Dendritic cell treated with granulocyte-macrophage colony-stimulating factor and Interleukin-4, amounts not matched to agents 40 ng/mL and 50 ng/mL, for 4 days (primary cell): Measurements from ENCODE around the gene HELZ.

Source experiments
- H3K27ac Mint-ChIP-seq: one replicate; pipeline ENCODE4 v1.8.0; 2022; ENCODE audit warnings: mild to moderate bottlenecking, mixed read lengths
- H3K27me3 Mint-ChIP-seq: one replicate; pipeline ENCODE4 v1.8.0; 2022; ENCODE audit warnings: mild to moderate bottlenecking, mixed read lengths
- H3K36me3 Mint-ChIP-seq: one replicate; pipeline ENCODE4 v1.8.0; 2022; ENCODE audit warnings: low read depth, mixed read lengths
- H3K4me1 Mint-ChIP-seq: one replicate; pipeline ENCODE4 v1.8.0; 2022; ENCODE audit warnings: low read depth, mixed read lengths
- H3K4me3 Mint-ChIP-seq: one replicate; pipeline ENCODE4 v1.8.0; 2022; ENCODE audit warnings: mild to moderate bottlenecking, moderate library complexity, mixed read lengths
- H3K9me3 Mint-ChIP-seq: one replicate; pipeline ENCODE4 v1.8.0; 2022; ENCODE audit warnings: mixed read lengths
- intact Hi-C: fragments of 100-400 bp; cut with micrococcal nuclease; formaldehyde crosslinking; loops from one replicate; pipeline ENCODE4 v1.15.0; 2022

Gene HELZ

GRCh38 chr17:67058036-67058435 lies 187.0 kb downstream of the HELZ start:
- Mint-ChIP-seq H3K9me3 (no peaks in the 10 kb centered on the region), H3K4me3 (no peak overlapping the region), H3K36me3 (no peaks in the 10 kb centered on the region), H3K27ac (no peak overlapping the region), H3K27me3 (no peaks in the 10 kb centered on the region), H3K4me1 (no peaks in the 10 kb centered on the region)
- intact Hi-C loops = no loop called here

DNA sequence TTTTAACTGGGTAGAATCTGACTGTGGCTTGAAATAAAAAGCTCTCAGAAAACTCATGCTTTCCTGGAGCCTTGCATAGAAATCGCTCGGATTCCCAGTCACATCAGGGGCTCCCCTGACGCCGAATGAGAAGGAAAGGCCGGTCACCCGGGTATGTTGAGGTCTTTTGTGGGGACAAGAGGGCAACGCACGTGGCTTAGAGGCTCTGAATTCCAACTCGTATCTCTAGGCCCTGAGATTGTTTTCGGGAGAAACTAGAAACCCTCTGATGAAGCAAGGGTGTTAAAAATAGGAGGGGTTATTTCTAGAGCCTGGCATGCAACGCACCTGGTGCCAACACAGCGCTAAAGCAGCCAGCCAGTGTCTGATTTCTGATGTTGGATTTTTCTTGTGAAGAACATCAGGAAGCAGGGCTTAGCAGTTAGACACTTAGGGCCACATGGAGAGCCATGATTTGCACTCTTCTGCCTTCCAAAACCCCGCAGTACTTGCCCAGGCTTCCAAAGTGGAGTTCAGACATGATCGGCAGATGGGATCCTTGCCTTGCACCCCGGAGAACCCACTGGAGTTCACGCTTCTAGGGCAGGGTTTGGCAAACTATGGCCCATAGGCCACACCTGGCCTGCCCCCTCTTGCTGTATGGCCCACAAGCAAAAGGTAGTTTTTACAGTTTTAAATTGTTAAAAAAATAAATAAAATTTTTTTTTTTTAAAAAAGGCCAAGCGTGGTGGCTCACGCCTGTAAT lies 188.1 kb downstream of the HELZ start:
- no peak overlapping the region for H3K4me3 Mint-ChIP-seq
- intact Hi-C loops = no loop called here
- no peak overlapping the region for H3K27ac Mint-ChIP-seq

GRCh38 chr17:67055811-67056745 lies 188.9 kb downstream of the HELZ start:
- Mint-ChIP-seq H3K27ac (no peak overlapping the region), H3K27me3 (no peaks in the 10 kb centered on the region)

More for the DNA sequence above, 188.1 kb downstream of the HELZ start:
- Mint-ChIP-seq H3K4me1 (no peaks in the 10 kb centered on the region), H3K36me3 (no peaks in the 10 kb centered on the region), H3K27me3 (no peaks in the 10 kb centered on the region), H3K9me3 (no peaks in the 10 kb centered on the region)

GRCh38 chr17:67055041-67055443 lies 190.0 kb downstream of the HELZ start:
- intact Hi-C loops = no loop called here
- H3K9me3 Mint-ChIP-seq = no peaks in the 10 kb centered on the region
- H3K27me3 Mint-ChIP-seq = no peaks in the 10 kb centered on the region
- no peaks in the 10 kb centered on the region for H3K36me3 Mint-ChIP-seq
- H3K4me1 Mint-ChIP-seq = no peaks in the 10 kb centered on the region
- H3K4me3 Mint-ChIP-seq = no peak overlapping the region
- H3K27ac Mint-ChIP-seq = no peak overlapping the region

More at GRCh38 chr17:67055811-67056745, 188.9 kb downstream of the HELZ start:
- Mint-ChIP-seq H3K4me3 (no peak overlapping the region), H3K9me3 (no peaks in the 10 kb centered on the region), H3K4me1 (no peaks in the 10 kb centered on the region), H3K36me3 (no peaks in the 10 kb centered on the region)
- intact Hi-C loops = no loop called here

DNA sequence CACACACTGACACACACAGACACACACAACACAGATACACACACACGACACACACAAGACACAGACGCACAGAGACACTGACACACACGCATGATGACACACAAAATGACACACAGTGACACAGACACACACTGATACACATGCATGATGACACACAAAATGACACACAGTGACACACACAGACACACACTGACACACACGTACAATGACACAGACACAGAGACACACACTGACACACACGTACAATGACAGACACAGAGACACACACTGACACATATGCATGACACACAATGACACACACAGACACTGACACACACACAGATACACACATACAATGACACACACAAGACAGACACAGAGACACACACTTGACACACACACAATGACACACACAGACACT lies 190.4 kb downstream of the HELZ start:
- Mint-ChIP-seq H3K27me3 (no peaks in the 10 kb centered on the region), H3K9me3 (peaks cover 2% of the 10 kb centered on the region), H3K4me1 (no peaks in the 10 kb centered on the region), H3K4me3 (no peak overlapping the region), H3K36me3 (no peaks in the 10 kb centered on the region), H3K27ac (no peak overlapping the region)
- intact Hi-C loops = no loop called here

GRCh38 chr17:67054011-67054591 lies 190.9 kb downstream of the HELZ start:
- no peaks in the 10 kb centered on the region for H3K27me3 Mint-ChIP-seq
- H3K27ac Mint-ChIP-seq = no peak overlapping the region
- intact Hi-C loops = no loop called here
- no peak overlapping the region for H3K4me3 Mint-ChIP-seq
- H3K9me3 Mint-ChIP-seq = peaks cover 8% of the 10 kb centered on the region
- no peaks in the 10 kb centered on the region for H3K4me1 Mint-ChIP-seq
- no peaks in the 10 kb centered on the region for H3K36me3 Mint-ChIP-seq

DNA sequence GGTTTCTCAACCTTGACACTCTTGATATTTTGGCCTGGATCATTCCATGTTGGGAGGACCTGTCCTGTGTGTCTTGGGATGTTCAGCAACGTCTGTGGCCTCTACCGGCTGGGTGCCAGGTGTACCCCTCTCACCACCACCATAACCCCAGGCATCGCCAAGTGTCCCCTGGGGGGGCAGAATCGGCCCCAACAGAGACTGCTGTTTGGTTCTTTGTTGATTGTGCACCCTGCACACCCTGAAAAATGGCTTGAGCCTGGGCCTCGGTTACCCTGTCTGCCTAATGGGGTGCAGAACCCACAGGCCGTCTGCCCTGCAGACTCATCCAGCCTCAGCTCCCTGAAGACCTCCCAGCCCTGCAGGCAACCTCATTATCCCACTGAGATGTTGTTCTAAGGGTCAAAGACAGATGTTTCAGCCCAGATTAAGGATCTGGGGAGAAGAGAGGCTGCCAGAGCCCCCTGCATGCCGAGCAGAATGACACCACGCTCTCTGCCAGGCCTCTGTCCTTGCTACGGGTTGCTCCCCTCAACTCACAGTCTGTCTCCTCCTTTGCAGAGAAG lies 191.5 kb downstream of the HELZ start:
- Mint-ChIP-seq H3K27me3 (no peaks in the 10 kb centered on the region), H3K4me3 (no peak overlapping the region), H3K4me1 (no peaks in the 10 kb centered on the region), H3K27ac (no peak overlapping the region), H3K9me3 (peaks cover 13% of the 10 kb centered on the region), H3K36me3 (no peaks in the 10 kb centered on the region)
- intact Hi-C loops = no loop called here

GRCh38 chr17:67052720-67053437 lies 192.1 kb downstream of the HELZ start:
- Mint-ChIP-seq H3K9me3 (peaks cover 20% of the 10 kb centered on the region), H3K27ac (no peak overlapping the region), H3K4me1 (no peaks in the 10 kb centered on the region), H3K27me3 (no peaks in the 10 kb centered on the region), H3K36me3 (no peaks in the 10 kb centered on the region), H3K4me3 (no peak overlapping the region)
- intact Hi-C loops = no loop called here

DNA sequence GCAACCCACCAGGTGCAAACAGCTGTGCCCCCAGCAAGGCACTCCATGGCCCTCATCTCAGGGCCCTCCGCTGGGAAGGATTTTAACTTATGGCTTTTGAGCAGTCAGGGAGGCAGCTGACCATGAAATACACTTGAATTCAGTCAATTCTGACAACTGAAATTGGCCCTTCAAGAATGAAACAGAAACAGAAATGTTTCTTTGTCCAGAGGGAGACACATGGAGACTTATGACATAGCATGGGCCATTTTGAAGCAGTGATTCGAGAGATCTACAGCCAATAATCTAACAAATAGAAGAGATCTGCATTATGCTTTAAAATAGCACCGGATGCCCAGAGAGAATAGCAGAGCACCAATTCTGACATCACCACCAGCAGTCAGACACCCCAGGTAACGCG lies 193.2 kb downstream of the HELZ start:
- H3K9me3 Mint-ChIP-seq = peaks cover 23% of the 10 kb centered on the region
- no peaks in the 10 kb centered on the region for H3K27me3 Mint-ChIP-seq
- H3K4me1 Mint-ChIP-seq = no peaks in the 10 kb centered on the region
- no peak overlapping the region for H3K27ac Mint-ChIP-seq
- no peak overlapping the region for H3K4me3 Mint-ChIP-seq
- H3K36me3 Mint-ChIP-seq = no peaks in the 10 kb centered on the region
- intact Hi-C loops = no loop called here

DNA sequence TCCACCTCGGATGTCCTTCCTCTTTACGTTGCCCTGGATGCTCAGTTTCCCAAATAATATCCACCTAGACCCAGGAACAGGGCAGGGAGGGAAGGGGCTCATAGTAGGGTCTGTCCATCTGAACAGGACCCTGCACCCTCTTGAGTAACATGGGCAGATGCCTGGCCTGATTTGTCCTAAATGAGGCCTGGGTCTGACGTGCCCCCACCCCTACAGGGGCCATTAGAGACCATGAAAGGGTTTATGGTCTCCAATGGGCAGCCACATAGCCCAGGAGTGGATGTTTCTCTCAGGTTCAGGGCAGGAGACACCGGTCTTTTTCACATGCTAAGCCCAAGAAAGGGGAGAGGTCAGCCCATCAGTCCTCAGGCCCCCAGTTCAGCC lies 193.8 kb downstream of the HELZ start:
- Mint-ChIP-seq H3K4me1 (no peaks in the 10 kb centered on the region), H3K9me3 (peaks cover 23% of the 10 kb centered on the region), H3K4me3 (no peak overlapping the region), H3K27me3 (peaks cover 2% of the 10 kb centered on the region), H3K27ac (no peak overlapping the region), H3K36me3 (no peaks in the 10 kb centered on the region)
- intact Hi-C loops = no loop called here

DNA sequence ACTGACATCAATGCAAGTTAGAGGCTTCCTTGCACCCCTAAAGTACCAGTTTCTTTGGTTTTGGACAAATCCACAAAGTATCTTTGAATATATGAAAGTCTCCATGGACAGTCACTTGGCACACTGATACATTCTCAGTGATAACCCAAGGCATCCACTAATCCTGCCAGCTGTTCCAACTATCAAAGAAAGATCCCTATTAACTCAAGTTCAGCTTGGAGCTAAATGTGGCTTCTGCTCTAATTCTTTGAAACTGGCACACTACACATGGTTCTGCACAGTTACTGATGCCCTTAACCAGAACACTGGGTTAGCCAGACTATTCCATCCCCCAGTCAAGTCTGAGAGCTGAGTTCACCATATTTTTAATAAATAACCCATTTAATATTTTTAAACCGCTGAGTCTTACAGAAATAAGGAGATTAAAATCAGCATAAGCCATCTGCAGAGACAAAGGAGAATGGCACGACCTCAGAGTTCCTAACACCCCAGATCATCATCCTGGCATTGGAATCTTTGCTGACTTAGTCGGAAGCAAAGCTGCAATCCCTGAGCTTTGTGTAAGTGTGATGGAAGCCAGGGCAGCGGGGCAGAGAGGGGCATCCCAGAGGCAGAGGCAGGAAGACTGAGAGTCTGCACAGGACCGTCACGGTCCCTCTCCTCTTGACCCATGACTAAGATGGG lies 194.4 kb downstream of the HELZ start:
- H3K27me3 Mint-ChIP-seq = peaks cover 2% of the 10 kb centered on the region
- H3K4me1 Mint-ChIP-seq = no peaks in the 10 kb centered on the region
- no peaks in the 10 kb centered on the region for H3K36me3 Mint-ChIP-seq
- H3K27ac Mint-ChIP-seq = no peak overlapping the region
- H3K4me3 Mint-ChIP-seq = no peak overlapping the region
- intact Hi-C loops = no loop called here
- peaks cover 23% of the 10 kb centered on the region for H3K9me3 Mint-ChIP-seq

DNA sequence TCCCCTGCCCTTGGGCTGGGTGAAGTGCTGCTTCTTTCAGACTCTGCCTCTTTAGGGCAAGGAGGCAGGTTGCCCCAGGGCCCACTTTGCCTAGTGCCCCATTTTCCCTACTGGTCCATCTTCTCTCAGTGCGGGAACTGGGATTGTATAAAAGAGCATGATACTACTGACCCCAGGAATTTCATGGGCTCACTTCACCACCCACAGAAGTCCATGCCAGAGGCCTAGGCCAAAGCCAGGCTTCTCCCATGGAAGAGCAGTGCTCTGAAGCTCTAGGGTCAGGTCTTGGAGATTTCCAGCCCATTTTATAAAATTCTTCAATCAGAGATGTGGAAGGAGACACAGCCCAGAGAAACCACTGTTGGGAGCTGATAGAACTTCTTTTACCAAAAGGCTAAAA lies 194.9 kb downstream of the HELZ start:
- H3K27ac Mint-ChIP-seq = no peak overlapping the region
- H3K36me3 Mint-ChIP-seq = no peaks in the 10 kb centered on the region
- H3K9me3 Mint-ChIP-seq = peaks cover 23% of the 10 kb centered on the region
- H3K4me1 Mint-ChIP-seq = no peaks in the 10 kb centered on the region
- intact Hi-C loops = no loop called here
- no peak overlapping the region for H3K4me3 Mint-ChIP-seq
- peaks cover 2% of the 10 kb centered on the region for H3K27me3 Mint-ChIP-seq
